ENCODE measurements around the gene C11orf71. TPM values are rescaled to one million over a fixed set of nuclear protein-coding genes. Genes with fewer than 3 reads are reported as not detected.

Gene C11orf71
- total RNA-seq, 2 donors from 2014 or later = 13.1 to 14.3 TPM

DNA sequence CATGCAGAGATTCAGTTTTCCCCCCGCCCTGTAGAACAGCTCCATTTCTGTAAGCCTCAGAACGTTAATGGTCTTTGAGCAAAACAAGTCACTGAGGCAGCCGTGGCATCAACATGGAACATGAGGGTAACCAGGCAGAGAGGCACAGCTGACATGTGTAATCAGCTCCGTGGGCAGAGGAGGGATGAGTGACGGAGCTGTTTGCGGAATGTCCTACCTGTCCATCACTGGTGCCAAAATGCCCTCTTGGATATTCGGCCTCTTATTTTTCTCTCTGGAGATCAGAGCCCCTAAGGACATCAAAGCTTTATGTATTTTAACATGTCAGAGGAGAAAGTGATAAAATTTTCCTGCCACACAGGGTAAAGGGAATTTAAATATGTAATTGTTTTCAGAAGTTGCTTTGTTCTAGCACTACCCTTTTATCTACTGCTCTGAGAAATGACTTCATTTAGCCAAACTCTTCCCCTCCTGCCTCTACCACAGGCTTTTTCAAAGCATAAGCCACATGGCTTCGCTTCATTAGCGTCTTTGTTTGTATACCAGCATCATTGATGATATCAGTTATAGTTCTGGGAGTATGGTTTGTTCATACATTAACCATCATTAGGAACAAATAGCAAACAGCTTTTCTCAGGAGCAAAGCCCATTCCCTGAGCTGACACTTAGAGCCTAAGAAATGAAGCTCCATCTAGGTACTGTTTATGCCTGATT is 32.9 kb downstream of the C11orf71 start:
- Histone ChIP-seq H3K4me3 (no peak overlapping the region), H3K27me3 (no peaks in the 10 kb centered on the region), H3K36me3 (no peaks in the 10 kb centered on the region), H3K4me1 (no peaks in the 10 kb centered on the region), H3K27ac (no peak overlapping the region), H3K9ac (ENCODE audit: low read depth in 2 of 2, low read length in 2 of 2) (no peak overlapping the region), H3K9me3 (no peaks in the 10 kb centered on the region)
- no peak for DNase-seq
- intact Hi-C loops (cut with DNase I) = no loop called here
- TF ChIP-seq, protein P1, sequence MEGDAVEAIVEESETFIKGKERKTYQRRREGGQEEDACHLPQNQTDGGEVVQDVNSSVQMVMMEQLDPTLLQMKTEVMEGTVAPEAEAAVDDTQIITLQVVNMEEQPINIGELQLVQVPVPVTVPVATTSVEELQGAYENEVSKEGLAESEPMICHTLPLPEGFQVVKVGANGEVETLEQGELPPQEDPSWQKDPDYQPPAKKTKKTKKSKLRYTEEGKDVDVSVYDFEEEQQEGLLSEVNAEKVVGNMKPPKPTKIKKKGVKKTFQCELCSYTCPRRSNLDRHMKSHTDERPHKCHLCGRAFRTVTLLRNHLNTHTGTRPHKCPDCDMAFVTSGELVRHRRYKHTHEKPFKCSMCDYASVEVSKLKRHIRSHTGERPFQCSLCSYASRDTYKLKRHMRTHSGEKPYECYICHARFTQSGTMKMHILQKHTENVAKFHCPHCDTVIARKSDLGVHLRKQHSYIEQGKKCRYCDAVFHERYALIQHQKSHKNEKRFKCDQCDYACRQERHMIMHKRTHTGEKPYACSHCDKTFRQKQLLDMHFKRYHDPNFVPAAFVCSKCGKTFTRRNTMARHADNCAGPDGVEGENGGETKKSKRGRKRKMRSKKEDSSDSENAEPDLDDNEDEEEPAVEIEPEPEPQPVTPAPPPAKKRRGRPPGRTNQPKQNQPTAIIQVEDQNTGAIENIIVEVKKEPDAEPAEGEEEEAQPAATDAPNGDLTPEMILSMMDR (IDR thresholded peaks at IDR 0.05) = no peak

DNA sequence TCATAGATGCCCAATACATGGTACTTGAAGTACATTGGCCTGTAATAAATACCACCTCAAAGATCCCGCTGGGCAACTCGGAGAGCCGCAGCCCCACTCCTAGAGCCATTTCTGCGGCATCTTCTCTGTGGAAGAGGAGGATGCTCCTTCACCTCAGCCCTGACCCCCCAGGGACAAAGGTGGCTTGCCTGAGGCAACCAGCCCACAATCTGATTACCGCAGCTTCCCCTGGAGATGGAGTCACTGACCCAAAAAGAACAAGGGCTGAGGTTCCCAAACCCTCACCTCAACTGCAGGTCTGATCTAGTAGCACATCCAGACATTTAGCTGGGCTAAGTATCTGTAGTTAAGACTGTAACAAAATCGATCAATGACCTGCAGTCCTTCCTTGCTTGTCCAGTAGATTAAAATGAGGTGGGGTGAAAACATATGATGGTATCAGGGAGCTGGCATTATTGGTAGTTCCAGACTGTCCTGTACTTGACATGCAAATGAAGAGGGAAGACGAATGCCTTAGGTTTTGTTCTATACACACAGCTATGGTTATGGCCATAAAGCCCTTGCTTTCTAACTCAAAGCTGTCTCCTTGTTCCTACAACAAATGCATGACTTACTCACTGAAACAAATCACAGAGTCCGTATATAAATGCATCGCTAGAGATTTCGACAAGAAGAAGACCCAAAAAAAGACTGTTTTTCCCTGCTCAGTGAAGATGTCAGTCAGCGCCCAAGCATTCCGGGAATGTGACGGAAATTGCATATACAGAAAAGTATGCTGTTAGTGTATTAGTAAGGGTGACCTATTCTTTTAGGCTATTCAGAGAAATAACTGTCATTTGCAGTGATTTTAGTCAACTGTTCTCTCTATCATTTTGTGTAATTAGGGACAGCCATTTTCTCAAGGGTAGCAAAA is 33.7 kb downstream of the C11orf71 start:
- Histone ChIP-seq H3K4me1 (no peaks in the 10 kb centered on the region), H3K9me3 (no peaks in the 10 kb centered on the region), H3K9ac (ENCODE audit: low read depth in 2 of 2, low read length in 2 of 2) (no peak overlapping the region), H3K36me3 (no peaks in the 10 kb centered on the region), H3K4me3 (no peak overlapping the region), H3K27me3 (no peaks in the 10 kb centered on the region), H3K27ac (no peak overlapping the region)
- intact Hi-C loops (cut with DNase I) = no loop called here
- TF ChIP-seq, protein P1 (IDR thresholded peaks at IDR 0.05) = no peak
- no peak for DNase-seq

DNA sequence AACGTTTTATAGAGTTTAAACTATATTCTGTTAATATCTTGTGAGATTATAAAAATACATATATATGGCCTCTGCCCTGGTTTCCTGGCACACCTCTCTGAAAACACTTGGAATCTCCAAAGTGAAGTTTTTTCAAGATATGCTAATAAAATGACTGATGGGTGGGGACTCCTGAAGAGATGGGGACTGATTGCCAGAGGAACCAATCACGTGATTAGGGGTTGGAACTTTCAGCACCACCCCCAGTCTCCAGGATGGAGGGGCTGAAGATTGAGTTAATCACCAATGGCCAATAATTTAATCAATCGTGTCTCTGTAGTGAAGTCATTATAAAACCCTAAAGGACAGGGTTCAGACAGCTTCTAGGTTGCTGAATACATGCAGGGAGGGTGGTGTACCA is 37.4 kb downstream of the C11orf71 start:
- DNase-seq = no peak
- no peak overlapping the region for H3K9ac ChIP-seq (ENCODE audit: low read depth in 2 of 2, low read length in 2 of 2)
- H3K36me3 ChIP-seq = no peaks in the 10 kb centered on the region
- intact Hi-C loops (cut with DNase I) = no loop called here
- TF ChIP-seq, protein P1 (IDR thresholded peaks at IDR 0.05) = no peak
- H3K27ac ChIP-seq = no peak overlapping the region
- no peaks in the 10 kb centered on the region for H3K4me1 ChIP-seq
- H3K27me3 ChIP-seq = no peaks in the 10 kb centered on the region
- H3K4me3 ChIP-seq = no peak overlapping the region
- H3K9me3 ChIP-seq = no peaks in the 10 kb centered on the region

DNA sequence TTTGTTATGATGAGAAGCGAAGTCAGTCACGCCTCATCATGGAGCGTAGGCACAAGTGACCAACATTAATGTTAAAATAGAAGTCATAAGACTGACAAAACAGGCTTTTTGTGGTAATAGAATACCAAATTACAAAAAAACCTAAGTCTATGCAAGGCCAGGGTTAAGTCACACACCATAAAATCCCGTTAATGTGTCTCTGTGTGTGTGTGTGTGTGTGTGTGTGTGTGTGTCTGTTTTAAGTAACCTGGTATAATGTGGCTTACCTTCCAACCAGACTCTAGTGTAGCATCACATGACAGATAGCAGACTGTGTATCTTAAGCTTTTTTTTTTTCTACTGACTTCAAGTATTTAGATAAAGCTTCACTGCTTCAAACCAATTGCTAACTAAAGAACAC is 38.0 kb downstream of the C11orf71 start:
- no peak for DNase-seq
- H3K9ac ChIP-seq (ENCODE audit: low read depth in 2 of 2, low read length in 2 of 2) = no peak overlapping the region
- no peak overlapping the region for H3K27ac ChIP-seq
- H3K36me3 ChIP-seq = no peaks in the 10 kb centered on the region
- intact Hi-C loops (cut with DNase I) = no loop called here
- no peaks in the 10 kb centered on the region for H3K4me1 ChIP-seq
- H3K27me3 ChIP-seq = no peaks in the 10 kb centered on the region
- TF ChIP-seq, protein P1 (IDR thresholded peaks at IDR 0.05) = no peak
- H3K9me3 ChIP-seq = no peaks in the 10 kb centered on the region
- H3K4me3 ChIP-seq = no peak overlapping the region

DNA sequence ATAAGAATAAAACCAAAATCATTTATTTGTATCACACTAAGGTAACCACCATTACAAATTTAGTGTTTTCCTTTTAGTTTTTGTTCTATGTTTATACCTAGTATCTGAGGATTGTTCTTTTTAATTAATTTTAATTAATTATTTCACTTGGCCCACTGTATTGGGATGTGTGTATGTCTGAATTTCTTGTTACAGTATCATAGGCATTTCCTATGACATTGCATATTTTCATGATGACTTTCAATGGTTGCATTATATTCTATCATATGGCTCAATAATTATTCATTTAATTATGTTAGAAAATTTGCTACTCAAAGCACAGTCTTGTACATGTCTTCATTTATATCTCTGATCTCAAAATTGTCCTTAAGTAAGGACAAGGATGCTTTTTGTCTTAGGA is 41.0 kb downstream of the C11orf71 start:
- TF ChIP-seq, protein P1 (IDR thresholded peaks at IDR 0.05) = no peak
- no peak overlapping the region for H3K4me3 ChIP-seq
- DNase-seq = no peak
- H3K9ac ChIP-seq (ENCODE audit: low read depth in 2 of 2, low read length in 2 of 2) = no peak overlapping the region
- intact Hi-C loops (cut with DNase I) = no loop called here
- H3K9me3 ChIP-seq = no peaks in the 10 kb centered on the region
- no peak overlapping the region for H3K27ac ChIP-seq
- no peaks in the 10 kb centered on the region for H3K4me1 ChIP-seq
- no peaks in the 10 kb centered on the region for H3K36me3 ChIP-seq
- no peaks in the 10 kb centered on the region for H3K27me3 ChIP-seq
